GM21423 (cell line): ENCODE data around the gene OR2T33.
"Not testable (repeated sequence)": the region's sequence is repeated elsewhere in the genome, so short reads cannot be mapped to it uniquely, and the experiment has no call there.

Source experiments
- ATAC-seq: cut with Tn5 transposase; IDR thresholded peaks from one replicate; pipeline ENCODE4 v1.9.1; 2021; ENCODE audit warnings: mild to moderate bottlenecking, moderate library complexity; ENCODE audit not compliant: unreplicated experiment

Gene OR2T33, protein sequence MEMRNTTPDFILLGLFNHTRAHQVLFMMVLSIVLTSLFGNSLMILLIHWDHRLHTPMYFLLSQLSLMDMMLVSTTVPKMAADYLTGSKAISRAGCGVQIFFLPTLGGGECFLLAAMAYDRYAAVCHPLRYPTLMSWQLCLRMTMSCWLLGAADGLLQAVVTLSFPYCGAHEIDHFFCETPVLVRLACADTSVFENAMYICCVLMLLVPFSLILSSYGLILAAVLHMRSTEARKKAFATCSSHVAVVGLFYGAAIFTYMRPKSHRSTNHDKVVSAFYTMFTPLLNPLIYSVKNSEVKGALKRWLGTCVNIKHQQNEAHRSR

DNA sequence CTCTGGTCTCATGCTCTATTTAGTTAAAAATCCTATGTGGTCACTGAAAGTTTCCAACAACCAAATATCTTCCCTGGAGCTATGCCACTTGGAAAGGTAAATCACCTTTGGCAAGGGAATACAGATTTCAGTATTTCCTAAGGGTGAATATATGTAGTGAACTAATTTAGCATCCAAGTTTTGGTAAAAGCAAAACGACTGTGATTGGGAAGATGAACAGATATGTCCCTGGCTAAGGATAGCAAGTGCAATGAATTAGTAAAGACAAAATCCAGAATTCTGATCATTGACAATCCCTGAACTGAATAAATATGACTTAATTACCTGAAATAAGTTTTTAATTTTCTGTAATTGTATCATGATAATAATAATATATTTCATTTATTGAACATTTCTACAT, at the start of gene OR2T33:
TSS of gene OR2T33 (minus strand) at position 101 of the 400 bp plus-strand sequence. CDS start 4,162 bp downstream, outside the sequence.
- no peak for ATAC-seq

DNA sequence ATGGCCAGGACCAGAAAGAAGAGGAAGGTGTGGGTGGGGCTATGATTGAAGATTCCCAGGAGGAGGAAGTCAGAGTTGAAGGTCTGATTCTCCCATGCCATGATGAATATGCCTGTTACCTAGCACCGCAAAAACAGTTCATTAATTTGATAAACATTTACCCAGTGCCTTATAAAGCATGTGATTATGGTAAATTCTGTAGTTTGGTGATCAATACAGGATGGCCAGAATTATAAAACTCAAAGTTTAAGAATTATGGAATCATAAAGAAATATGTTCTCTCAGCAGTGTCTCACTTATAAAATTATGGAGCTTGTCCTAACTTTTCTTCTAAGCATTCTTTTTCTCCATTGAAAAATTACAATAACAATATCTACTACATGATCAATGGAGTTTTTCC, 46.7 kb upstream of the OR2T33 start, which contains the start of gene OR2M7:
TSS of gene OR2M7 (minus strand) at position 101 of the 400 bp plus-strand sequence. CDS start at position 101, 0 bp downstream.
- ATAC-seq, result no peak

DNA sequence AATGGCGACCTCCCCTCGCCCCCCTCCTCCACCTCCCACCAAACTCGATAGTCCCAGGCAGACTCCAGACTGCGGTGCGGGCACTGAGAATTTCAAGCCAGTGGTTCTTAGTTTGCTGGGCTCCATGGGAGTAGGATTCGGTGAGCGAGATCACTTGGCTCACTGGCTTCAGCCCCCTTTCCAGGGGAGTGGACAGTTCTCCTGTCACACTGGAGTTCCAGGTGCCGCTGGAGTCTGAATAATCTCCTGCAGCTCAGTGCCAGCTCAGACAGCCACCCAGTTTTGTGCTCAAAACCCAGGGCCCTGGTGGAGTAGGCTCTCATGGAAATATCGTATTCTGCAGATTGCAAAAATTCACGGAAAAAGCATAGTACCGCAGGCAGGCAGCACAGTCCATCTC, 39.0 kb upstream of the OR2T33 start:
- no peak for ATAC-seq

DNA sequence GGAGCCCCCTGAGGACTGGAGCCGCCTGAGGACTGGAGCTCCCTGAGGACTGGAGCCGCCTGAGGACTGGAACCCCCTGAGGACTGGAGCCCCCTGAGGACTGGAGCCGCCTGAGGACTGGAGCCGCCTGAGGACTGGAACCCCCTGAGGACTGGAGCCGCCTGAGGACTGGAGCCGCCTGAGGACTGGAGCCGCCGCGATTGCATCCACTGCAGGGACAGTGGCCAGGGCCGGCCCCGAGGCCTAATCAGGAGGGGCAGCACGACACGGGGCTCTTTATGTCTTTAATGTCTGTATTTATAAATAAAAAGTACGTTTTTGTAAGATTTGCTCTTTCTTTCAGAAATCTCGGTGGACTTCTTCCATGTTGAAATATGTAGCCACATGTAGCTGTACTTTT, 29.0 kb upstream of the OR2T33 start:
- not testable (repeated sequence) for ATAC-seq

DNA sequence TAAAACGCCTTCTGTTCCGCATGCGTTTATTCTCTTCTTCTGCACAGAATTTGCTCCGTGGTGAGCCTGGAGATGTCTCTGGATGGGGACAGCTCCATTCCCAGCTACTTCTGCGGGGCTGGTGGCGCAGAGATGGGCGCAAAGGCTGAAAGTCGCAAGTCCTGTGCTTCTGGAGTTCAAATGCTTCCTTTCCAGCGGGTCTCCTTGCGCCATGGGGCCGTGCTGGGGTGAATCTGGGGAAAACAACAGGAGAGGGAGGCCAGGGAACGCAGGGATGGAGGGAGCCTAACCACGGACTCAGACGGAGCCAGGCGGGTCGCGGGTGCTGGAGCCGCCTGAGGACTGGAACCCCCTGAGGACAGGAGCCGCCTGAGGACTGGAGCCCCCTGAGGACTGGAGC, 28.3 kb upstream of the OR2T33 start:
- ATAC-seq, result no peak

DNA sequence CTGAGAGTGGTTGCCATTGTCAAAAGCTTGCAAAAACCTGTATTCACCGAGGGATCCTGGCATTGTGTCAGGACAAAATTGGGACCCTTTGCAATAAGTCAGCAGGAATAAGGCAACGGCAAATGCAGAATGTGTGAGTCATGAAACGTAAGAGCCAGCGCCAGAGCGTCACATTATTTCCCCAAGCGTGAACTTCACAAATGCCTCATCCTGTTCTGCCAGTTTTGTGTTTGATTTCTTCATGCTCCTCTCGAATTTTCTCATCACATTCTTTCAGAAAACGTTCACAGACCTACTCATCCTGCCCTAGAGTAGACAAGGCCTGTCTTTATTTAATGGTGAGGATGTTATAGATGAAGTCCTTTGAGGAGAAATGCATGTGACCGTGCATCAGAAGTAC, 27.9 kb upstream of the OR2T33 start:
- ATAC-seq, result not testable (repeated sequence)

DNA sequence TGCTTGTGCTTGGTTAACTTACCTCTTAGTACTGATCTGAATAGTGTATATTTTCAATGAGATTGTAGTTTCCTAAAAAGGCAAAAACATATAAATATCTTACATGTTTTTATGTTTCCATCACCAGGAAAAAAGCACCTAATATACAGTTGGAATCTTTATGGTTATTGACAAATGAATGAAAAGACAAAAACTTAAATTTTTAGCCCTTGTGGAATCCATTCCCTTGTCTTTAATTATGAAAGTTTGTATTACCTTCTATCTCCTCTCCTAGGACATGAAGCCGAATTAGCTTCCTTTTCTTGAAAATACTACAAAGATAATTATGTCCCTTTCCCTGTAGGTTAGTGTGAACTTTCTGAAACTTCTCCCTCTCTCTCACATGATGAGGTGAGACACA, 25.5 kb upstream of the OR2T33 start, which contains the start of gene OR2T12:
TSS of gene OR2T12 (minus strand) at position 101 of the 400 bp plus-strand sequence. CDS start 7,846 bp downstream, outside the sequence.
- no peak for ATAC-seq

DNA sequence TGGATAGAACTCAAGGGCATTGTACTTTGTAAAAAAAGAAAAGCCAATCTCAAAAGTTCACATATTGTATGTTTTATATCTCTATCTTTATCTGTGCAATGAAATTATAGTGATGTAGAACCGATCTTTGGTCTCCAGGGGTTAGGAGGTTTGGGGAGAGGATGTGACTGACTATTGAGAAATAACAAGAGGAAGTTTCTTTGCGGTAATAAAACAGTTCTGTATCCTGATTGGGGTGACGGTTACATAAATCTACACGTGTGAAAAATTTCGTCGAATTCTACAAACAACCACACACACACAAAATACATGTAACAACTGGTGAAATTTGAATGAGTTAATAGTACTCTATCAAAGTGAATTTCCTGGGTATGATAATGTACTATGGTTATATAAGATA, 10.6 kb upstream of the OR2T33 start:
- ATAC-seq, result no peak

DNA sequence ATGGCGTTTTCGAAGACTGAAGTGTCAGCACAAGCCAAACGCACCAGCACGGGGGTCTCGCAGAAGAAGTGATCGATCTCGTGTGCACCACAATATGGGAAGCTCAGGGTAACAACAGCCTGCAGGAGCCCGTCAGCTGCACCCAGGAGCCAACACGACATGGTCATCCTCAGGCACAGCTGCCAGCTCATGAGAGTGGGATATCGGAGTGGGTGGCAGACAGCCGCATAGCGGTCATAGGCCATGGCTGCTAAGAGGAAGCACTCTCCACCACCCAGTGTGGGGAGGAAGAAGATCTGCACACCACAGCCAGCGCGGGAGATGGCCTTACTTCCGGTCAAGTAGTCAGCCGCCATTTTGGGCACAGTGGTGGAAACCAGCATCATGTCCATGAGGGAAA, 4.6 kb downstream of the OR2T33 start:
- not testable (repeated sequence) for ATAC-seq

DNA sequence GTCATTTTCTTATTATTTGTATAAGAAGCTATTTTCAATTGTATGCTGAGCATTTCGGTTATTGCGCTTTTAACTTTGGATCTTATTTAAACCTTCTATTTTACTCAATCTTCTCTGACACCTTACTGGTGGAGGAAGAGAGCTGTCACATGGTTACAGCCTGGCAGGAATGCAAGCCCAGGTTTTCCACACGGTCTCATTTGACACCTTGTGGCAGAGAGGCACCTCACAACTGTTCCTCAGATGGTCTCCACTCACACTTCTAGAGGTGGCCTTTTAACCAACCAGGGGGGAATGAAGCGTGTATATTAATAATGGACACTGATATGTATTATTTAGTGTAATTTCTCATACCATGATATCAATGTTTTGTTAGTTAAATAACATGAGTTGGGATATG, 9.6 kb downstream of the OR2T33 start:
- ATAC-seq, result no peak

DNA sequence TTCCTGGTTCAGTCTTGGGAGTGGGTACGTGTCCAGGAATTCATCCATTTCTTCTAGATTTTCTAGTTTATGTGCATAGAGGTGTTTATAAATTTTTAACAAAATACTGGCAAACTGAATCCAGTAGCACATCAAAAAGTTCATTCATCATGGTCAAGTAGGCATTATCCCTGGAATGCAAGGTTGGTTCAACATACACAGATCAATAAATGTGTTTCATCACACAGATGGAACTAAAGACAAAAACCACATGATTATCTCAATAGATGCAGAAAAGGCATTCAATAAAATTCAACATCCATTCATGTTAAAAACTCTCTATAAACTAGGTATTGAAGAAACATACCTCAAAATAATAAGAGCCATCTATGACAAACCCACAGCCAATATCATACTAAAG, 18.5 kb downstream of the OR2T33 start:
- not testable (repeated sequence) for ATAC-seq

DNA sequence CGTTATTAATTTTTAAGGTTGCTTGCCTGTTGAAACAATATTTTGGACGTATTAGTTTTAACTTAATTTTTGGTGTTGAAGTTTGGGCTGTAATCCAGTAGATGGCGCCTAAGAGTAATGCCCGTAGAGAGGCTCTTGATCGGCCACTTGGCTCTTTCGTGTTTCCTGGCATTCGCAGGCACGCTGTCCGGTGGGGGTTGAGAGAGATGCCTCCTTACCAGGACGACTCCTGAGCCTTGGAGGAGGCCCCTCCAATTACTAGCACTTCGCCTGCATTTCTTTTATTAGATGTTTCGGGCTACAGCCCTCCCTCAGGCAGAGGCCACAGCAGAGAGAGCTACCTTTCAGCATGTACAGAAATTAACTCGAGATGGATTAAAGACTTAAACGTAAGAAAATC, 34.6 kb downstream of the OR2T33 start:
- peak; percentile 86 for ATAC-seq

DNA sequence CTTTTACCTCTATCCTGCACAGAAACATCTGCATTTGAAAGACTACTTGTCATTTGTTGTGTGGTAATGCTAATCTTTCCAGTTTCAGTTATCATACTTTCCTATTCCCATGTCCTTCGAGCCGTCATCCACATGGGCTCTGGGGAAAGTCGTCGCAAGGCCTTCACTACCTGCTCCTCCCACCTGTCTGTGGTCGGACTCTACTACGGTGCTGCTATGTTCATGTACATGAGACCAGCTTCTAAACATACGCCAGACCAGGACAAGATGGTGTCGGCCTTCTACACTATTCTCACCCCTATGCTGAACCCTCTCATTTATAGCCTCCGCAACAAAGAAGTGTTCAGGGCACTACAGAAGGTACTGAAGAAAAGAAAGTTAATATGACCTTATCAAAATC, 38.3 kb downstream of the OR2T33 start:
- no peak for ATAC-seq

DNA sequence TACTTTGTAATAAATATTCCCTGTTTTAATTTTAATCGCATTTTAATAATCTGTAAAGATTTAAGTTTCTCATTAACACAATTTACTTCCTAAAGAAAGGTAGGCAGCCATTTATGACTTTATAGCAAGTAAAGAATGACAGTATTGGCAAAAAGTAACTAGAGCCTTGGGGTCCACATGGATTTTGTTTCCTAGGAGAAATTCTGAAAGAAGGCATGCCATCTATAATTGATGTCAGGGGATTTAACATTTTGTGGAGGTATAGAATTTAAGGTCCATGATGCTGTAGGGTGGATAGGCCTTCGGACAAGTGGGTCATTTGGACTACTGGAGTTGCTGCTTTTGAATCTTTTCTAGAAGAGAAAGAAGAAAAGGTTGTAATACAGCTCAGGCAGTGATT, 46.7 kb downstream of the OR2T33 start, which contains the start of gene OR2M4:
TSS of gene OR2M4 (plus strand) at position 301 of the 400 bp plus-strand sequence. CDS start 7,512 bp downstream, outside the sequence.
- no peak for ATAC-seq

DNA sequence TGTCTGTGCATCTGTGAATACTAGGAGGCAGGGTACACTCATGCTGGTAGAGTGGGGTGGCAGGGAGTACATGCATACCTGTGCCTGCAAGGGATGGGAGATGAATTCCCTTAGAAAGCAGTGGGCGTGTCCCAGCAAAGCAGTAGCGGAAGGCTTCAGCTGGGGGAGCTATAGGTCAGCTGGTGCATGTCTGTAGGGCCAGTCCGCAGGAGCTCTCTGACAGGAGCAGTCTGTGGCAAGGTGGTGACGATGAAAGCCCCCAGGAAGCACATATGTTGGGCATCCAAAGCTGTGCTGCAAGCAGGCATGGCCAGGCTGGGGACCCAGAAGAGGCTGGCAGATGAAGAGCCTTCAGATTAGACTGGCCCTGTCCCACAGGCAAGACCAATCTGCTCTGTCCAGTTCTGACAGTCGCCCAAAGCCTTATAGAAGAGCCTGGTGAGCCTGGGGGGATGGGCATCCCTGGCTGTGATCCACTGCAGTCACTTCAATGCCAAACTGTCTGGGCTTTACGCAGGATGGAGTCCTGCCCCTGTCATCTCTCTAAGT, 48.3 kb downstream of the OR2T33 start:
- no peak for ATAC-seq

DNA sequence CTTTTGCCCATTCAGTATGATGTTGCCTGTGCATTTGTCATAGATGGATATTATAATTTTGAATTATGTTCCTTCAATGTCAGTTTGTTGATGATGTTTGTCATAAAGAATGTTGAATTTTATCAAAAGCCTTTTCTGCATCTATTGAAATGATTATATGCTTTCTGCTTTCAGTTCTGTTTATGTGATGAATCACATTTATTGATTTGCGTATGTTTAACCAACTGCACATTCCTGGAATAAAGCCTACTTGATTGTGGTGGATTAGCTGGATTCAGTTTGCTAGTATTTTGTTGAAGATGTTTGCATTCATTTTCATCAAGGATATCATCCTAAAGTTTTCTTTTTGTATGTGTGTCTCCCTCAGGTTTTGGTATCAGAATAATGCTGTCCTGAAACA, 52.2 kb downstream of the OR2T33 start:
- no peak for ATAC-seq
